SJSA1 (cell line): ENCODE measurements around the gene UPF1. TPM values are rescaled to one million over a fixed set of nuclear protein-coding genes. Genes with fewer than 3 reads are reported as not detected.

Source experiments
- DNase-seq, 2 experiments: peaks; one replicate each; pipeline ENCODE4 v3.0.0-alpha.2; 2015 to 2020; ENCODE audit warnings: low spot score in 2 of 2, low read depth in 1 of 2
- H3K27ac ChIP-seq: fragments of 250-450 bp; sonication (Bioruptor Pico); 2 replicates; pipeline ENCODE4 v1.5.1; 2020; ENCODE audit warnings: mild to moderate bottlenecking, moderate library complexity
- H3K27me3 ChIP-seq: fragments of 250-450 bp; sonication (Bioruptor Pico); replicated peaks from 2 replicates; pipeline ENCODE4 v1.5.1; 2020; ENCODE audit warnings: mild to moderate bottlenecking, moderate library complexity
- H3K36me3 ChIP-seq: fragments of 250-450 bp; sonication (Bioruptor Pico); 2 replicates; pipeline ENCODE4 v1.5.1; 2020; ENCODE audit warnings: mild to moderate bottlenecking
- H3K4me1 ChIP-seq: fragments of 250-450 bp; sonication (Bioruptor Pico); replicated peaks from 2 replicates; pipeline ENCODE4 v1.6.1; 2021; ENCODE audit warnings: mild to moderate bottlenecking
- H3K4me3 ChIP-seq: fragments of 250-450 bp; sonication (Bioruptor Pico); 2 replicates; pipeline ENCODE4 v1.5.1; 2020; ENCODE audit warnings: mild to moderate bottlenecking
- H3K9me3 ChIP-seq: fragments of 250-450 bp; sonication (Bioruptor Pico); replicated peaks from 2 replicates; pipeline ENCODE4 v1.5.1; 2020; ENCODE audit warnings: mild to moderate bottlenecking
- total RNA-seq: library from RNA; depleted of rRNA; stranded (reverse); fragments of >200 nt; shearing (Covaris generic); gene quantifications from 2 replicates; pipeline ENCODE4 v1.2.3, GENCODE V29; 2014; rRNA removed

Gene UPF1
- total RNA-seq = 47.6 and 68.1 TPM in 2 replicates

DNA sequence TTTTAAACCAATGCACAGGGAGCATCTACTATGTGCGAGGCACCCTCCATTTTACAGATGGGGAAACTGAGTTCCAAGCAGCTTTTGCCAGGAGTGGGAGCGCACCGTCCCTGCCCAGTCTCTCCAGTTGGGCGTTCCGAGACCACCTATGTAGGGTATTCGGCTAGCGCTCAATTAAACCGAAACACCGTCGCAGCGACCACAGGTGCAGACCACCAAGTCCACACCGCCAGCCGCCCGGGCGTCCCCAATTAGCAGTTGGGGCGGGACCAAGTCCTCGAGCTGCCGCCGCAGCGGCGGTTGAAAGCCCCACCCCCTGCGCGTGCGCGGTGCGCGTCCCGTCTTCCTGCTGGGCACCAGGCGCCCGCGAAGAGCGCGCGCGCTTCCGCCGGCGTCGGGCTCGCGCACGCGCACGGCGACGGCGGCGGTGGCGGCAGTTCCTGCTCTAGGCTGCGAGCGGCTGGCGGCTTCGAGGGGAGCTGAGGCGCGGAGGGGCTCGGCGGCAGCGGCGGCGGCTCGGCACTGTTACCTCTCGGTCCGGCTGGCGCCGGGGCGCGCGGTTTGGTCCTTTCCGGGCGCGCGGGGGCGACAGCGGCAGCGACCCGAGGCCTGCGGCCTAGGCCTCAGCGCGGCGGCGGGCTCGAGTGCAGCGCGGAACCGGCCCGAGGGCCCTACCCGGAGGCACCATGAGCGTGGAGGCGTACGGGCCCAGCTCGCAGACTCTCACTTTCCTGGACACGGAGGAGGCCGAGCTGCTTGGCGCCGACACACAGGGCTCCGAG, at the start of gene UPF1:
Gene UPF1 (plus strand): TSS at position 436 of the 782 bp plus-strand sequence. CDS start 251 bp downstream, at position 687.
- Histone ChIP-seq H3K36me3 (peaks cover 46% of the 10 kb centered on the region), H3K27ac (peak within 1 kb of the TSS; percentile 74), H3K9me3 (peaks cover 6% of the 10 kb centered on the region; the same call in 1 of the 2 replicates), H3K27me3 (no peaks in the 10 kb centered on the region), H3K4me3 (peak within 1 kb of the TSS; percentile 97), H3K4me1 (peaks cover 19% of the 10 kb centered on the region)
- DNase-seq = peak; percentile 85 to 95

DNA sequence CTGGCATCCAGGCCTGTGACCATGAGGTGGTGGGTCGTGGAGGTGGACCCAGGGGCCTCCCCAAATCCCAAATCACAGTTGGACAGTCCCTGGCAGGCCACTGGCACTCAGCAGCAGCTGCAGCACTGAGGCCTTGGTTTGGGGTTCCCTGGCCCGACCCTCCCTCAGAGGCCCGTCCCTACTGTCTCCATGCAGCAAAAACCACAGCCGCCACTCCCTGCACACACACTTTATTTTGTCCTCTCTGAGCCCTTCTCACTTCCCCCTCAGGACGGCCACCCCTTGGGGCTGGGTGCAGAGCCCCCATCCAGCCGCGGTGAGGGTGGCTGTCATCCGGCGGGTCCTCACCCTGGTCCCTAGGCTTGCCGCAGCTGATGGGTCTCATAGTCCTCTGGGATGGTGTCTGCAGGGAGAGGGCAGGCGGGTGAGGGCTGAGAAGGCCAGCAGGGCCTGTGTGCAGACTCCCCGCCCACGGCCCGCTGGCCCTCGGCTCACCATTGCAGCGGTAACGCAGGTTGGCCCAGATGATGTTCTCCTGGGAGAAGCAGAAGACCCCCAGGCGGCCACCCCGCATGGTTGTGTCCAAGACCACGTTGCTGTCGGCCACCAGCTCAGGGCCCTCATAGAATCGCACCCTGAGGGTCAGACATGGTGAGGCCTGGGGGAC, 49.1 kb upstream of the UPF1 start:
- no peak for DNase-seq
- H3K27ac ChIP-seq = no peak overlapping the region
- H3K36me3 ChIP-seq = no peaks in the 10 kb centered on the region
- no peak overlapping the region for H3K4me3 ChIP-seq
- H3K4me1 ChIP-seq = 0 out of 2 replicates have a peak, but pooled peaks cover 3% of the 10 kb centered on the region
- no peaks in the 10 kb centered on the region for H3K27me3 ChIP-seq
- no peaks in the 10 kb centered on the region for H3K9me3 ChIP-seq

DNA sequence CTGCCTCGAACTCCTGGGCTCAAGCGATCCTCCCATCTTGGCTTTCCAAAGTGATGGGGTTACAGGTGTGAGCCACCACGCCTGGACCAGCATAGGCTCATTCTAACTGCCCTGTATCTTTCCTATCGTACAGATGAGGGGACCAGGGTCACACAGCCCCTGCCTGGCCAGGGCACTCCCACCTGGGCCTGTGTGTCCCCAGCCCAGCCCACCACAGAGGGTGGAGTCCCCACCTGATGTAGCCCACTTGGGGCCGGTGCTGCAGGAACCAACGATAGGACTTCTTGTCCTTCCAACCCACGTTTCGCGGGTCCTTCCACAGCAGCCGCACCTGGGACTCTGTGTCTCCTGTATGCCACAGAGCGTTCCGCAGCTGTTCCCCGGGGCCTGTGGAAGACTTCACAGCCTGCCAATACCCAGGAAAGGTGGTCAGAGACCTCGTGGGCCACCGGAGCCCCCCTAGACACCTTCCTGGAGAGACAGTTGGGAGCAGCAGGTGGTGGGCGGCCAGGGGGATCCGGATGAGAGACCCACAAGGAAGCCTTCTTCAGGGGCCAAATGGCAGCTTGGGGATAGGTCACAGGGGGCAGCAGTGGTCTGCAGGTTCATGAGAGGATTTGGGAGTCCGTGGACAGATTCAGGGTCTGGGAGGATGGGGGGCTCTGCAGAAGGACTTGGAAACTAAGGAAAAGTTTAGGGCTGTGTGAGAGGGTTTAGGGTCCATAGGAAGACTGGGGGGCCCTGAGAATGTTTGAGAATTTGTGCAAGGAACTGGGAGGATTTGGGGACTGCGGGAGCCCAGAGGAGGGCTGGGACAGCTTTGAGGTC, 47.6 kb upstream of the UPF1 start:
- Histone ChIP-seq H3K9me3 (no peaks in the 10 kb centered on the region), H3K27me3 (no peaks in the 10 kb centered on the region; the same call in 1 of the 2 replicates), H3K27ac (no peak overlapping the region), H3K4me1 (0 out of 2 replicates have a peak, but pooled peaks cover 3% of the 10 kb centered on the region), H3K36me3 (no peaks in the 10 kb centered on the region), H3K4me3 (no peak overlapping the region)
- no peak for DNase-seq

DNA sequence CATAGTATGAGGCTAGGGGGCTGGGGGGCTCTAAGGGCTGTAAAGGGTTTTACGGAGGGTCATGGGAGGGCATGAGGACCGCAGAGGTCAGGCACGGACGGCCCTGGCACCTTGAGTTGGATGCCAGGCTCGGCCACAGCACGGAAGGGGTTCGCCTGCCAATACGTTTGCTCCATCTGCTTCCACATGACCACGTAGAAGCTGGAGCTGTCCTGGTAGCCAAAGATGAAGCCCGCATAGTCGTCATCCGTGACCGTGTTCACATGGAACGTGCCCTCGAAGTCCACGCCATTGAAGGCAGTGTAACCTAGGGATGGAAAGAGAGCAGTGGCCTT, 47.0 kb upstream of the UPF1 start:
- 0 out of 2 replicates have a peak, but pooled peaks cover 3% of the 10 kb centered on the region for H3K4me1 ChIP-seq
- peaks cover 5% of the 10 kb centered on the region for H3K27me3 ChIP-seq
- no peak for DNase-seq
- H3K27ac ChIP-seq = no peak overlapping the region
- H3K36me3 ChIP-seq = no peaks in the 10 kb centered on the region
- no peaks in the 10 kb centered on the region for H3K9me3 ChIP-seq
- H3K4me3 ChIP-seq = no peak overlapping the region

DNA sequence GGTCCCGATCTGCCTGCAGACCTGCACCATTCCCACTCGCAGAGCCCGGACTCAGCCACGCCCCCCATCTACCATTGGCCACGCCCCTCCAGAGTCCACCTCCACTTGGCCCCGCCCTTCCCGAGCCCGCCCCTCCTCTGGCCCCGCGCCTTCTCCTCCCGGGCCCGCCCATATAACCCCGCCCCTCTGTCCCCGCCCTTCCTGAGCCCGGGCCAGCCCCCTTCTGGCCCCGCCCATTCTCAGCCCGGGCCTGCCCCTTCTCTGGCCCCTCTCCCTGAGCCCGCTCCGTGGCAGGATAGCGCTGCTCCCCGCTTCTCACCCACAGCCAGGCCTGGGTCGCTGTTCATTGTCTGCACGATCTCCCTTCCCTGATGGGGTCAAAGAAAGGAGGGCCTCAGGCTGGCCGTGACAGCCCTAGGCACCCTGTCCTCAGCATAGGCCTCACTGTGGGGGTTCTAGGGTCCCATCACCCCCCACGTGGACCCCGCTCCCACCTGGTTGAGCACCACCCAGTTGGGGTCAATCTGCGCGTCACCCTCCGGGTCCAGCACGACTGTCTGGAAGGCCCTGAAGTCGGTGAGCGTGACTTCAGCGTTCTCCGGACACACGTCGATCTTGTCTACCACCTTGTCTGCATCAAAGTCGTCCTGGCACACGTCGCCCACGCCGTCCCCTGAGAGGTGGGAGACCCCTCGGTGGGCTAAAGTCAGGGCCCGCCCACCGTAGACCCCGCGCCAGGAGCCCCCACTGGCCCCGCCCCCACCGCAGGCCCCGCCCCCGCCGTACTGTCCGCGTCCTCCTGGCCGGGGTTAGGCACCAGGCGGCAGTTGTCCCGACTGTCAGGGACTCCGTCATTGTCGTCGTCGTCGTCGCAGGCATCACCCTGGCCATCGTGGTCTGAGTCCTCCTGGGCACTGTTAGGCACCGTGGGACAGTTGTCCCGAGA, 46.3 kb upstream of the UPF1 start:
- no peaks in the 10 kb centered on the region for H3K36me3 ChIP-seq
- no peaks in the 10 kb centered on the region for H3K9me3 ChIP-seq

DNA sequence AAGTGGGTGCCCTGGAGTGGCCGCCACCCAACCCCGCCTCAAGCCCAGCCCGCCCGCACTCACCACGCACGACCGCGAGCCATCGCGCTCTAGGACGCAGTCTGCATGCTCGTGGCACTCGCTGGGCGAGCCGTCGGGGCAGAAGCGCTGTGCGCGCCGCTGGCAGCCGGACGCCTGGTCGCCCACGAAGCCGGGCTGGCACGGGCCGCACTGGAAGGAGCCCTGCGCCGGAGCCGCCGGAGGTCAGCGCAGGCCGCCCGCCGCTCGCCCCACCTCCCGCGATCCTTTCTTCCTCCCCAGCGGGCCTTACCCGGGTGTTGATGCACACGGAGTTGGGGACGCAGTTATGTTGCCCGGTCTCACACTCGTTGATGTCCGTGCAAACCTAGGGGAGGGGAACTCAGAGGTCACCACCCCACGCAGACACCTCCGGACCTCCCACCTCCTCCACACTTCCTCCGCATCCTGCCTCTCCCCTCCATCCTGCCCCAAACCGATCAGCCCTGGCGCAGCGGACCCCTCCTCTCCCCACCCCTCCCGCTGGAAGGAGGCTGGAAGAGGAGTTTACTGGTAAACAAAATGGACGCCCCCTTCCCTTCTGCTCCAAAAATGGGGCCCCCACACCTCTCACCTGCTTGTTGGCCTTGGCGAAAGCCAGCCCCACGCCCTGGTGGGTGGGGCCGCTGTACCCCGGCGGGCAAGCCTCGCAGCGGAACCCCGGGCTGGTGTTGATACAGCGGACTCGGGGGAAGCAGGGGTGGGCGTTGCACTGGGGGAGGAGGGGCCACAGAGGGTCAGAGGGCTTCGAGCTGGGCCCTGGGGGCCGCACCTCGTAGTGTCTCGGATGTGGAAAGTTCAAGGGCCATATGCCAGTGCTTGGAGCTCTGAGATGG, 43.0 kb upstream of the UPF1 start:
- H3K4me1 ChIP-seq = peaks cover 3% of the 10 kb centered on the region; the same call in 1 of the 2 replicates
- H3K36me3 ChIP-seq = no peaks in the 10 kb centered on the region
- H3K9me3 ChIP-seq = no peaks in the 10 kb centered on the region
- no peak for DNase-seq
- no peak overlapping the region for H3K27ac ChIP-seq
- no peak overlapping the region for H3K4me3 ChIP-seq
- peaks cover 43% of the 10 kb centered on the region for H3K27me3 ChIP-seq

More for the DNA sequence above, 46.3 kb upstream of the UPF1 start:
- Histone ChIP-seq H3K4me1 (0 out of 2 replicates have a peak, but pooled peaks cover 3% of the 10 kb centered on the region), H3K27ac (no peak overlapping the region), H3K4me3 (no peak overlapping the region), H3K27me3 (peaks cover 10% of the 10 kb centered on the region)
- peak in 1 of 2 experiments; percentile 74 for DNase-seq

DNA sequence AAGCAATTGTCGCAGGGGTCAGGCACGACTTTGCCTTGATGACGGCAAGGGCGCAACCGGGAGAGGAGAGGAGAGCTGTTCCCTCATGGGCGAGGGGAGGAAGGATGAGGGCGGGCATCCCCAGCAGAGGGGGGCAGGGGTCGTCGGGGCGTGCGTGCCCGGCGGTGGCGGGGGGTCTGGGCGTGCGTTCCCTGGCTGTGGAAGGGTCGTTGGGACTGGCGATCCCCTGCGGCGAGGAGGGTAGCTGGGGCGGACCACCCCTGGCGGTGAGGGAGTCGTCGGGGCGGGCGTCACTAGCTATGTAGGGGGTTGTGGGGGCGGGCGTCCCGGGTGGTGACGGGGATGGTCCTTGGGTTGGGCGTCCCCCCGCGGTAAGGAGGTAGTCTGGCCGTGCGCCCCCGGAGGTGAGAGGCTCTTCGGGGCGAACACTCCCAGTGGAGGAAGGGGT, 42.3 kb upstream of the UPF1 start:
- no peak overlapping the region for H3K27ac ChIP-seq
- no peak overlapping the region for H3K4me3 ChIP-seq
- peaks cover 45% of the 10 kb centered on the region for H3K27me3 ChIP-seq
- H3K36me3 ChIP-seq = no peaks in the 10 kb centered on the region
- no peaks in the 10 kb centered on the region for H3K9me3 ChIP-seq
- no peak for DNase-seq
- peaks cover 3% of the 10 kb centered on the region; the same call in 1 of the 2 replicates for H3K4me1 ChIP-seq

DNA sequence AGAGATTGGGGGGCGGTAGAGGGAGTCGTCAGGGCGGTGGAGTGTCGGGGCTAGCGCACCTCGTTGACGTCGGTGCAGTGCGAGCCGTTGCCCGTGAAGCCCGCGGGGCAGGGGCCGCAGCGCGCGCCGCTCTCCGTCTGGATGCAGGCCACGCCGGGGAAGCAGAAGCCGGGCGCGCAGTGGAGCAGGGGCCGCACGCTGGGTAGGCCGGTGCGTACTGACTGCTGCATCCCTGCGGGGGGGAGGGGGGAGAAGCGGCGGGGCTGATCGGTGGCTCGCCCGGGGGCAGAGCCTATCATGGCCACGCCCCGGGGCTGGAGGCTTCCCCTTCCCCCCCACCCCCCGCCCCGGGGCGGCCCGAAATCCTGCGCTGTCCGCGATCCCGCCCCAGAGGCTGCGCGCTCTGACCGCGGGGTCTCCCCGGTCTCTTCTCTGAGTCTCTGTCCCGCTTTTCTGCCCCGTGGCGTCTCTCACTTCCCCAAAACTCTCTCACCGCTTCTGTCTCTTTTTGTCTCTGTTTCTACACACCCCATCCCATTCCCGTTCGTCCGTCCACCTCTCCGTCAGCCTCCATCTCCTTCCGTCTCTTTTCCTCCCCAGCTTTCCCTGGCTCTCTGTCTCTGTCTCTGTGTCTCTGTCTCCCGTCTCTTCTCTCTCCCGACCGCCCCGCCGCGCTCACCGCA, 41.7 kb upstream of the UPF1 start:
- H3K4me3 ChIP-seq = no peak overlapping the region
- peaks cover 47% of the 10 kb centered on the region for H3K27me3 ChIP-seq
- no peak for DNase-seq

DNA sequence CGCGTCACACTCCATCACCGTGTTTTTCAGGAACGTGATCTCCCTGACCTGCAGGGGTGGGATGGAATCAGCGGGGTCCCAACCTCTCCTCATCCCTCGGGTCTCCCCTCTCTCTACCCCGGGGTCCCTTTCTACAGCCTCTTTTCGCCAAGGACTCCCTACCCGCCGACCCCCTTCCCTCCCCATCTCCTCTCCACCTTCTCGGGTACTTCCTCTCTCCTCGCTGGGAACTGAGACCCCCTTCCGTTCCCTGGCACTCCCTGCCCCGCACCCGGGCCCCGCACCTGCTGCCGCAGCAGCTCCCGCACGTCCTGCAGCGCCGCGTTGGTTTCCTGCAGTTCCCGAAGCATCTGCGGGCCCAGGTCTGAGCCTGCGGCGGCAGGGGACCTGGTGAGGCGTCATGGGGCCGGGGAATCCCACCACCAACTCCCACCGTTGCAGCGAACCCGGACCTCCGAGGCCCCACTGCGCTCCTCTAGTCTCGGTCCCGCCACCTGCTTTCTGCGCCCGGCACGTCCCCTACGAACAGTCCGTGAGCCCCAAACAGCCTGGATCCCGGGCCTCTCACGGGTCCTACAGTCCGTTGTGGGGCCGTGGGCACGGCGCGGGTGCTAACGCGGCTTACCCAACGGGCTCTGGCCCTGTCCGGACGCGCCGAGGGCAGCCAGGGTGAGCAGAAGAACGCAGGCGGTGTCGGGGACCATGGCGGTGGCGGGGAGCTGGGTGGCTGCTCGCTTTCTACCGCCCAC, 41.0 kb upstream of the UPF1 start, which contains the start of gene COMP:
Gene COMP (minus strand): TSS at position 740 of the 749 bp plus-strand sequence. CDS start 36 bp downstream, at position 704.
- no peak within 1 kb of the TSS for H3K4me3 ChIP-seq
- DNase-seq = peak in 1 of 2 experiments; percentile 43

More for the DNA sequence above, 41.7 kb upstream of the UPF1 start:
- Histone ChIP-seq H3K36me3 (no peaks in the 10 kb centered on the region), H3K27ac (no peak overlapping the region), H3K4me1 (peaks cover 3% of the 10 kb centered on the region; the same call in 1 of the 2 replicates), H3K9me3 (no peaks in the 10 kb centered on the region)

DNA sequence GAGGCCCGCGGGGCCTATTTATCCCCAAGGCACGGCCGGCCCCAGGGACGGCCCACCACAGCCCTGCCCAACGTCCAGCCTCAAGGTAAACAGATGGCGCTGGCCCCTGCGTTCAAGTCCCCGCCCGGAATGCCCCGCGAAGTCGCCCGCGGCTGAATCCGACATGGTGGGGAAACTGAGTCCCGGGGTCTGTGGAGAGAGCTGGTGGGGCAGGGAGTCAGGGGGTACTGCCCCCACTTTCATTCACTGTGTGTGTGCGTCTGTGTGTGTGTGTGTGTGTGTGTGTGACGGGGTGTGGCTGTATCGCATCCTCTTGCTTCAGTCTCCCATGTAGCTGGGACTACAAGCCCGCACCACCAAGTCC, 40.5 kb upstream of the UPF1 start:
- no peaks in the 10 kb centered on the region; the same call in 1 of the 2 replicates for H3K4me1 ChIP-seq
- H3K27me3 ChIP-seq = peaks cover 52% of the 10 kb centered on the region
- H3K27ac ChIP-seq = no peak overlapping the region
- H3K4me3 ChIP-seq = no peak overlapping the region
- DNase-seq = peak in 1 of 2 experiments; percentile 39
- no peaks in the 10 kb centered on the region for H3K9me3 ChIP-seq
- no peaks in the 10 kb centered on the region for H3K36me3 ChIP-seq

More for the DNA sequence above, 41.0 kb upstream of the UPF1 start, which contains the start of gene COMP:
- no peaks in the 10 kb centered on the region; the same call in 1 of the 2 replicates for H3K4me1 ChIP-seq
- H3K27me3 ChIP-seq = peaks cover 52% of the 10 kb centered on the region
- no peak within 1 kb of the TSS for H3K27ac ChIP-seq
- H3K36me3 ChIP-seq = no peaks in the 10 kb centered on the region
- H3K9me3 ChIP-seq = no peaks in the 10 kb centered on the region

DNA sequence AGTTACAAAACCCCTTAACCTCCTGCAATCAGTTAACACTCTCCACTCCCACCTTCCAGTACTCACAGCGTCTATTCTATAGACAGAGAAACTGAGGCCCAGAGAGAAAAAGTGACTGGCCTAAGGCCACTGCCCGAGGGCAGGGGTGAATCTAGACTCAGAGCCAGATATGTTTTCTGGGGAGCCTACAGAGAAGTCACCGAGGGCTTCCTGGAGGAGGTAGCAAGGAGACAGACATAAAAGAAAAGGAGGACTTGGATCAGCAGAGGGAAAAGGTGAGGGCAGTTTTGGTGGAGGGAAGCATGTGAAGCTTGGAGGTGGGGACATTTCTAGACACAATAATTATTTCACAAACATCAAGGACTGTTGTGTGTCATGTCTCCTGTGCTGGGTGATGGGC, 39.1 kb upstream of the UPF1 start:
- DNase-seq = no peak
- no peak overlapping the region for H3K4me3 ChIP-seq
- no peaks in the 10 kb centered on the region for H3K9me3 ChIP-seq
- H3K27ac ChIP-seq = no peak overlapping the region
- no peaks in the 10 kb centered on the region for H3K36me3 ChIP-seq
- H3K4me1 ChIP-seq = no peaks in the 10 kb centered on the region; the same call in 1 of the 2 replicates
- peaks cover 58% of the 10 kb centered on the region for H3K27me3 ChIP-seq
